Ascending aorta (tissue), 2 donors: ENCODE results near the gene TMEM41A. TPM values are rescaled to one million over a fixed set of nuclear protein-coding genes. Genes with fewer than 3 reads are reported as not detected.

Experiments
- DNase-seq, 2 donors: peaks; one replicate each; pipeline ENCODE4 v3.0.0-alpha.2; 2019; ENCODE audit warnings: low spot score in 2 of 2
- H3K27ac ChIP-seq, 2 donors: fragments of 200-600 bp; sonication (generic); one replicate each; pipeline ENCODE4 v1.5.1; 2016 to 2017; ENCODE audit warnings: mild to moderate bottlenecking in 1 of 2
- H3K27me3 ChIP-seq: fragments of 200-600 bp; sonication (generic); one replicate; pipeline ENCODE4 v1.5.1; 2017
- H3K36me3 ChIP-seq, 2 donors: fragments of 200-600 bp; sonication (generic); one replicate each; pipeline ENCODE4 v1.5.1; 2016
- H3K4me1 ChIP-seq, 2 donors: fragments of 200-600 bp; sonication (generic); one replicate each; pipeline ENCODE4 v1.5.1; 2016 to 2017; ENCODE audit warnings: mild to moderate bottlenecking in 1 of 2
- H3K4me3 ChIP-seq, 2 donors: fragments of 200-600 bp; sonication (generic); one replicate each; pipeline ENCODE4 v1.5.1; 2016 to 2017; ENCODE audit warnings: mild to moderate bottlenecking in 1 of 2
- H3K9me3 ChIP-seq, 2 donors: fragments of 200-600 bp; sonication (generic); one replicate each; pipeline ENCODE4 v1.5.1; 2016
- CTCF ChIP-seq, 3 experiments: fragments of 200-600 bp in 2 of 3; fragments of 450-650 bp in 1 of 3; sonication (generic) in 2 of 3; IDR thresholded peaks; one replicate each; pipeline ENCODE4 v1.5.1; 2016 to 2019; ENCODE audit warnings: antibody characterized with exemption in 3 of 3, mild to moderate bottlenecking in 1 of 3, moderate library complexity in 1 of 3
- intact Hi-C: fragments of 100-400 bp; cut with DNase I; formaldehyde crosslinking; loops from one replicate; pipeline ENCODE4 v1.15.1; 2023
- total RNA-seq: library from RNA; depleted of rRNA; stranded (reverse); fragments of >200 nt; gene quantifications from one replicate; pipeline ENCODE4 v1.1.0, GENCODE V29; 2016

The TMEM41A gene
- total RNA-seq, 1 donor from 2014 or later, result 24.2 TPM

GRCh38 chr3:185507883-185508282 lies 9.0 kb upstream of the TMEM41A start:
- intact Hi-C loops, result no loop called here
- Histone ChIP-seq H3K9me3 (no peaks in the 10 kb centered on the region), H3K4me3 (no peak overlapping the region), H3K27ac (no peak overlapping the region), H3K27me3 (no peaks in the 10 kb centered on the region), H3K4me1 (no peaks in the 10 kb centered on the region), H3K36me3 (no peaks in the 10 kb centered on the region)
- TF ChIP-seq CTCF (IDR thresholded peaks at IDR 0.05), result no peak
- DNase-seq, result no peak

DNA sequence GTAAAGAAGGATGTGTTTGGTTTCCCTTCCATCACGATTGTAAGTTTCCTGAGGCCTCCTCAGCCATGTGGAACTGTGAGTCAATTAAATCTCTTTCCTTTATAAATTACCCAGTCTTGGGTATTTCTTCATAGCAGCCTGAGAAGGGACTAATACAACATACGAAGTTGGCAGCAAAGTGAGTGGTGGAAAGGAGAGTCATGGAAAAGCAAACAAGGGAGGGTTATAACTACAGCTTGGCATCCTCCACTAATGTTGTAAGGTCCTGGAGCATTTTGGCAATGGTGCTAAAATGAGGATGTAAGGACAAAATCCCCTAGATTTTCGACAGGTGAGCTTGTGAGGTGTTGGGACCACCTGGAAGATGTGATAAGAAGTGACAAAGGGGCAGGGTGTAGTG lies 5.8 kb upstream of the TMEM41A start:
- intact Hi-C loops, result no loop called here
- H3K36me3 ChIP-seq, result no peaks in the 10 kb centered on the region
- no peak overlapping the region for H3K27ac ChIP-seq
- no peak for DNase-seq
- no peaks in the 10 kb centered on the region for H3K27me3 ChIP-seq
- H3K9me3 ChIP-seq, result no peaks in the 10 kb centered on the region
- no peak for TF ChIP-seq CTCF (IDR thresholded peaks at IDR 0.05)
- no peaks in the 10 kb centered on the region for H3K4me1 ChIP-seq
- no peak overlapping the region for H3K4me3 ChIP-seq

DNA sequence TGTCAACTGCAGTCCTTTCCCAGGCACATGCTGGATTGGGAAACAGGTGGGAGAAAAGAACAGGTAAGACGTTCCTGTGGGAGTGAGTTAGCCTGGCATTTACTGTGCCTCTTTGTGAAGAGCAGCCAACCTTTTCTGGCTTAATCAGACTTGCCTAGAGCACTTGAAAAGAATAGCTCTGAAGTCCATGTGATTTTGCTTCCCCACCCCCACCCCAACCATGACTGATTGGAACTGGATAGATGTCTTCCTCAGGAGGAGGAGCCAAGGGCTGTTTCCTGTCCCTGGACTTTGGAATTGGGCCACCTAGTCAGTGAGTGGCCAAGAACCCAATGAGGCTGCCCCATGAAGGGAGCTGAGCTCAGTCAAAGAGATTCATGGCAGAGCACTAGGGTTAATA lies 4.7 kb upstream of the TMEM41A start:
- intact Hi-C loops, result no loop called here
- Histone ChIP-seq H3K9me3 (no peaks in the 10 kb centered on the region), H3K36me3 (no peaks in the 10 kb centered on the region), H3K27me3 (no peaks in the 10 kb centered on the region), H3K4me3 (no peak overlapping the region), H3K4me1 (no peaks in the 10 kb centered on the region), H3K27ac (no peak overlapping the region)
- no peak for TF ChIP-seq CTCF (IDR thresholded peaks at IDR 0.05)
- DNase-seq, result no peak

- no peak for DNase-seq
- H3K27me3 ChIP-seq, result no peaks in the 10 kb centered on the region
- no peak for TF ChIP-seq CTCF (IDR thresholded peaks at IDR 0.05)
- H3K27ac ChIP-seq, result no peak overlapping the region
- no peaks in the 10 kb centered on the region for H3K36me3 ChIP-seq
- no peak overlapping the region for H3K4me3 ChIP-seq
- intact Hi-C loops, result no loop called here
- no peaks in the 10 kb centered on the region for H3K9me3 ChIP-seq
- peaks cover 0 to 1% of the 10 kb centered on the region in 2 donors for H3K4me1 ChIP-seq
These were observed 4.2 kb upstream of the TMEM41A start for GRCh38 chr3:185502987-185503386.

GRCh38 chr3:185490241-185490640 lies 8.6 kb downstream of the TMEM41A start:
- Histone ChIP-seq H3K4me3 (no peak overlapping the region), H3K4me1 (no peaks in the 10 kb centered on the region), H3K27ac (no peak overlapping the region), H3K27me3 (no peaks in the 10 kb centered on the region), H3K9me3 (no peaks in the 10 kb centered on the region), H3K36me3 (peaks cover 27 to 58% of the 10 kb centered on the region in 2 donors)
- no peak for TF ChIP-seq CTCF (IDR thresholded peaks at IDR 0.05)
- intact Hi-C loops, result no loop called here
- DNase-seq, result no peak

DNA sequence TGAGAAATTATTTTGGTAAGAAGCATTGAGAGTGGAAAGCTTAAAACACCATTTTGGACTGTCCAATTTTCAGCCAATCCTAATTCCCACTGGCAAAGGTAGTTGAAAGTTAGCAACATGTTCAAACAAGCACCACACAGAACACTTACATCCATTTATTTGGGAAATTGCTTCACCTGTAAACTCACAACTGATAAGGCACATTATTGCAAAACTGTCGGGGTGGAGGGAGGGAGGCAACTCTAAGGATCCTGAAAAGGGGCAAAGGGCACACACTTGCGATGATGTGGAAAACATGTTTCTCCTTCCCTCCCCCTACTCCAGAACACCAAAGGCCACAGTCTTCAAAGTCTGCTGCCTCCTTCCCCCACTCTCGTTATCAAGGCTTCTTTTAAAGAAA lies 9.4 kb downstream of the TMEM41A start:
- TF ChIP-seq CTCF (IDR thresholded peaks at IDR 0.05), result no peak
- Histone ChIP-seq H3K4me1 (no peaks in the 10 kb centered on the region), H3K27ac (no peak overlapping the region), H3K9me3 (no peaks in the 10 kb centered on the region), H3K27me3 (no peaks in the 10 kb centered on the region), H3K4me3 (no peak overlapping the region), H3K36me3 (peaks cover 21 to 51% of the 10 kb centered on the region in 2 donors)
- intact Hi-C loops, result no loop called here
- no peak for DNase-seq
